Stimulated activated naive B cell treated with anti-CD40 and anti-IgM and Interleukin-4, amounts not matched to agents 10 μg/mL and 1 μg/mL and 100 μg/mL, for 72 hours (primary cell): ENCODE results near the gene ST3GAL6.

Experiments
- ATAC-seq, 2 donors: fragments of 150-1000 bp; cut with Tn5 transposase; replicated peaks; 2 replicates each; pipeline ENCODE4 v1.10.0; 2021; ENCODE audit warnings: moderate library complexity in 1 of 2
- DNase-seq: peaks from one replicate; pipeline ENCODE4 v3.0.0; 2021
- H3K27ac Mint-ChIP-seq: one replicate; pipeline ENCODE4 v1.8.0; 2022; ENCODE audit warnings: mild to moderate bottlenecking, mixed read lengths
- H3K27me3 Mint-ChIP-seq, 2 donors: one replicate each; pipeline ENCODE4 v1.8.0; 2022; ENCODE audit warnings: mixed read lengths in 2 of 2
- H3K36me3 Mint-ChIP-seq, 2 donors: one replicate each; pipeline ENCODE4 v1.8.0; 2022; ENCODE audit warnings: mixed read lengths in 2 of 2, mild to moderate bottlenecking in 1 of 2
- H3K4me1 Mint-ChIP-seq, 2 donors: one replicate each; pipeline ENCODE4 v1.8.0; 2022; ENCODE audit warnings: mixed read lengths in 2 of 2, mild to moderate bottlenecking in 1 of 2
- H3K4me3 Mint-ChIP-seq, 2 donors: one replicate each; pipeline ENCODE4 v1.8.0; 2022; ENCODE audit warnings: mild to moderate bottlenecking in 2 of 2, mixed read lengths in 2 of 2, moderate library complexity in 1 of 2
- H3K9me3 Mint-ChIP-seq, 2 donors: one replicate each; pipeline ENCODE4 v1.8.0; 2022; ENCODE audit warnings: mixed read lengths in 2 of 2, mild to moderate bottlenecking in 1 of 2

Gene ST3GAL6

DNA sequence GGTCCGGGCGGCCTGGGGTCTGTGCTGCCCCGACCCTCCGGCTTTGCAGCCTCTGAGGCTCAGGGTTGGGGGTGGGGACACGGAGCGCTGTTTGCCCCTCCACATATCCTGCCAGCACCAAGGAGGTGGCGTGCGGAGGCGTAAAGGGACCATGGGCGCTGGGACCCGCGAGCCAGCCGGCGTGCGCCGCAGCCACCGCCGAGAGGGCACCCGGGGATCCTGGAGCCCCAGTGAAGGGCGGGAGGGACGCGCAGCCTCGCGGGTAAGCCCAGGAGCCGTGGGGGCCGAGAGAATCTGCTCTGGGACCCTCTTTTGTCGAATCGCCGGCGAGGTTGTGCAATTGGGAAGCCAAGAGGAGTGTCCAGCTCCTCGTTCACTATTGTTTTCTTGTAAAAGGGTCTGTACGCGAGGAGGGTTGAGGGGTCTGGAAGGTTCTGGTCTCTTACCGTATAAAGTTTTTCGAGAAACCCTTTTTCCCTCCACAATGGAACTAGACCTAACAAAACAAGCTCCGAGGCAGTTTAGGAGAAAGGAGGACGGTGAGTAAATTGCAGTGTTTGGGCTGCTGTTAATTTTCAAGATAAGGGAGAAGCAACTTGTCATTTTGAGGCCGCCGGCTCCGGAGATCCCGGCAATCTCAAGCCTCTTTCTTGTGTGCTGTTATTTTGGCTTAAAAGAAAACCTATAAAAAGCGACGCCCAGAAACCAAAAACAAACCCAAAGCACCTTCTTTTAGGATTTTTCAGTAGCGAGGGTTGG is 29.9 kb upstream of the ST3GAL6 start:
- H3K36me3 Mint-ChIP-seq: no peaks in the 10 kb centered on the region
- H3K9me3 Mint-ChIP-seq: no peaks in the 10 kb centered on the region
- peak overlapping the region; percentile 80 to 89 for H3K4me3 Mint-ChIP-seq
- H3K27ac Mint-ChIP-seq: no peak overlapping the region
- H3K4me1 Mint-ChIP-seq: peaks cover 16 to 30% of the 10 kb centered on the region in 2 donors
- H3K27me3 Mint-ChIP-seq: peaks cover 55 to 58% of the 10 kb centered on the region in 2 donors
- peak; percentile 24 to 33 for ATAC-seq
- no peak for DNase-seq

DNA sequence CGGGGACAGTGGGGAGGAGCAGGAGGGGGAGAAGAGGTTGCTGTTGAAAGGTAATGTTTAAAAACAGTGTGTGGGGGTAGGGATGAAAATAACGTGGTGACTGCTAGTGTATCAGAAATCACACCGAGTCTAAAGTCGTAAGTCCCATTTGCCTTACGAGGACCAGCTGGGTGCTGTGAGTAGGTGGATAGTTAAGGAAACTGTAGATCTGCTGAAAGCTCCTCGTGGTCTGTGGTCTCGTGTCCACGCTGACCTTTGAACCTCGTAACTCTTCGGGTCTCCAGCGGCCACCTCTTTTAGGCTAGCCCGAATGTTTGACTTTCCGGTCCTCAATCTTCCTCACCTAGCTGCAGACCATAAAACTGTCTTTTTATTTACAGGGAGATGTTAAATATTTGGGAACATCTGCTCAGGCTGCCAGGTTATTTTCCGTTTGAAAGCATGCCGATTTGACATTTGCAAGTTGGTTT is 29.3 kb upstream of the ST3GAL6 start:
- no peaks in the 10 kb centered on the region for H3K9me3 Mint-ChIP-seq
- DNase-seq: no peak
- H3K4me1 Mint-ChIP-seq: peaks cover 16 to 30% of the 10 kb centered on the region in 2 donors
- peak in 1 of 2 donors; percentile 17 for ATAC-seq
- no peaks in the 10 kb centered on the region for H3K36me3 Mint-ChIP-seq
- peak overlapping the region; percentile 80 to 89 for H3K4me3 Mint-ChIP-seq
- peaks cover 53 to 55% of the 10 kb centered on the region in 2 donors for H3K27me3 Mint-ChIP-seq
- no peak overlapping the region for H3K27ac Mint-ChIP-seq

DNA sequence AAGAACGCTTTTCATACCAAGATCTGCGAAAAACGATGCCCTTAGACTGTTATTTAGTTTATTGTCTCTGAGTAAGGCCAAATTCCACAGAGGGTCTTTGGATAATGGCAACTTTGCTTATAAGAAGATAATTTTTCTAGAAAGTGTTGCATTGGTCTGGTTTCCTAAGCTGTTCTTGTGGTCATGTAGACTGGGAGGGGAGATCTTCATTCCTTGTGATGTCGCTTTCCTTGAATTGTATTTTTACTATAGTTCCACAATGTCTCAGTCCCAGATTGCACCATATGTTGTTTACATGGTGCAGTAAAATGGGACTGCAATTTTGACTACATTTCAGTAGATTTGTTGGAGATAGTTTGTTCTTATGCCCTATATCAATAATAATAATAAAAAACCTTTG is 28.8 kb upstream of the ST3GAL6 start:
- peaks cover 53 to 55% of the 10 kb centered on the region in 2 donors for H3K27me3 Mint-ChIP-seq
- ATAC-seq (no peak), DNase-seq (no peak)
- H3K27ac Mint-ChIP-seq: no peak overlapping the region
- no peaks in the 10 kb centered on the region for H3K36me3 Mint-ChIP-seq
- peak overlapping the region in 1 of 2 donors; percentile 89 for H3K4me3 Mint-ChIP-seq
- H3K9me3 Mint-ChIP-seq: no peaks in the 10 kb centered on the region
- H3K4me1 Mint-ChIP-seq: peaks cover 16 to 35% of the 10 kb centered on the region in 2 donors

DNA sequence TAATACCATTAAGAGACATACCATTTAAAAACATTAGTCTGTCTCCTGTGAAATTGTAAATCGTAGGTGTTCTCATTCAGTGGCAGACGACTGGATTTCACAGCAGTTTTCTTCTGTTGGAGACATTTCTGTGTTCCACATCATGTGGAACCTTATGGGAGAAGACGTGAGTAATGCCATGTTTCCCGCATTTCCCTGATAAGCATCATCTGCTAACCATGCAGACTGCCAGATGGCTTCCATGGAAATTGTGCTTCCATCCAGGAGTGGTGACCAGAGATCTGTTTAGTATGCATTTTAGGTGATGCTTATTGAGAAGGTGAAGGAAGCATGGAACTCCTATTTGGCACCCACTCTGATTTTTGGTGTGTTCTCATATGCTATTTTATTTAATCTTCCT is 28.4 kb upstream of the ST3GAL6 start:
- Mint-ChIP-seq H3K9me3 (no peaks in the 10 kb centered on the region), H3K4me3 (no peak overlapping the region), H3K27ac (no peak overlapping the region), H3K4me1 (peaks cover 14 to 36% of the 10 kb centered on the region in 2 donors), H3K27me3 (peaks cover 53 to 55% of the 10 kb centered on the region in 2 donors), H3K36me3 (no peaks in the 10 kb centered on the region)
- ATAC-seq (no peak), DNase-seq (no peak)

DNA sequence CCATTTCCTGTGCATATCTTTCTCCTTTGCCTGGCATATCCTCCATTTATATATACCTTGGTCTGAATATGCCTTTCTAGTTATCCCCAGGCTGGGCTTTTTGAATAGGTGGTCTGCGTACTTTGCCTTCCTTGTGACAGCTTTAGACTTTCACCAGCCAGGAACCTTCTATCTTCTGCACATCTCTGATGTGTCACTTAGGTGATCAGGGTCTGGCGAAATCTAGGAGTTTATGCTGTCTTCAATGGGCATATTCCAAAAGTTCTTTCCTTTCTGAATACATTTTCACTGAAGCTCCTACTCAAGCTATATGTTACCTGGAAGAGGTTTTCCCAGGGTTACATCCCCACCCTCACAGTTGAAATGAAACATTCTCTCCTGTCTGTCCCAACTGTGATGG is 27.8 kb upstream of the ST3GAL6 start:
- DNase-seq (no peak), ATAC-seq (no peak)
- Mint-ChIP-seq H3K9me3 (no peaks in the 10 kb centered on the region), H3K27me3 (peaks cover 53 to 55% of the 10 kb centered on the region in 2 donors), H3K36me3 (no peaks in the 10 kb centered on the region), H3K4me1 (peaks cover 14 to 35% of the 10 kb centered on the region in 2 donors), H3K4me3 (no peak overlapping the region), H3K27ac (no peak overlapping the region)

DNA sequence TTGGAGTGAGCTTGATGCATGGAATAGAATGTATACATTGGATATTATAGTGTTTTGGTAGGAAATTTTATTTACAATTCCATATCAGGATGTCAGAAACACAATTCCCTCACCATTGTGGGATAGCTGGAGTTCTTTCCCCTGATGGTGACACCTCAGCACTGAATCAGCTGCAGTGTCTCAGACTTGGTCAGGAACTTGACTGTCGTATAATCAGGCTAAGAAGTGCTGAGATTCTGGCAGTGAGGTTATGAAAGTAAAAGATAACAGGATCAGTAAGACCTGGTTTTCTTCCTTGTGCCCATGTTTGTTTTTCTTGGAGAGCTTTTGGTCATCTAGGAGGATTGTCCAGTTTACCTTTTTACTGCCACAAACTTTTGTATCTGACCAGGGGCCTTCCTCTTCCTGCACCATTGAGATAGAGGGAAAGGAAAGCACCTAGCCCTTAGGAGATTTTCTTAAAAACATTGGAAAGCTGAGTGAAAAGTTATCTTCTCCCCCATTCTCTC is 27.3 kb upstream of the ST3GAL6 start:
- Mint-ChIP-seq H3K9me3 (no peaks in the 10 kb centered on the region), H3K4me3 (no peak overlapping the region), H3K27me3 (peaks cover 48 to 50% of the 10 kb centered on the region in 2 donors), H3K27ac (no peak overlapping the region), H3K4me1 (peaks cover 9 to 30% of the 10 kb centered on the region in 2 donors), H3K36me3 (no peaks in the 10 kb centered on the region)
- ATAC-seq (no peak), DNase-seq (no peak)

DNA sequence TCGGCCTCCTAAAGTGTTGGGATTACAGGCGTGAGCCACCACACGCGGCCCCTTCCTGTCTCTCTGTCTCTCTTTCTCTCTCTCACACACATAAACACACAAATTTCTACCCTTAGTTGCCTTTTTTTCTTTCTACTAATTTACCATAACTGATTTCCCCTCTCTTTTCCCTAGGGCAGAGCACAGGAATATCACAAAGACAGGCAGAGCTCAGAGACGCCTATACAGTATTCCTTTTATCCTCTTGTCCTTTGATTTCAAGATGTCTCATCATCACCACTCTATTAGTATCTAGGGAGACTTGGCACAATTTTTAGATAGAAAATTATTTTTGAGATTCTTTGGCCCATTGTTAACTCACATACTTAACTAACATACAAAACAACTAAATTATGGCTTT is 25.8 kb upstream of the ST3GAL6 start:
- Mint-ChIP-seq H3K4me3 (no peak overlapping the region), H3K36me3 (no peaks in the 10 kb centered on the region), H3K27ac (no peak overlapping the region), H3K4me1 (peaks cover 9 to 24% of the 10 kb centered on the region in 2 donors), H3K9me3 (no peaks in the 10 kb centered on the region), H3K27me3 (peaks cover 38 to 44% of the 10 kb centered on the region in 2 donors)
- ATAC-seq (no peak), DNase-seq (no peak)

DNA sequence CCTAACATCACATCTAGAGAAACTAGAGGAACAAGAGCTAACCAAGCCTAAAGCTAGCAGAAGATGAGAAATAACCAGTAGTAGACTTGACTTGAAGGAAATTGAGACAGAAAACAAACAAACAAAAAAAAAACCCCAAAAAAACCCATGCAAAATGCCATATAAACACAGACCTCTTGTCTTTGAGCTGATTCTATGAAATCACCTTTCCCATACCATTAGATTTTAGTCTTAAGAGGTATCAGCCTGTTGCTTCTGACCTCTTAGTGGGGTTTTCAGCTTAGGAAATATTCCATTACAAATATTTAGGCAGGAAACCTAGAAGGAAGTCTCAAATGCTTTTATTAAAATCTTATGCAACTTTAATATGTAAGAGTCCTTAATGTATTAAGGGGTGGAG is 23.9 kb upstream of the ST3GAL6 start:
- H3K4me3 Mint-ChIP-seq: no peak overlapping the region
- ATAC-seq: no peak
- H3K4me1 Mint-ChIP-seq: peaks cover 2 to 5% of the 10 kb centered on the region in 2 donors

DNA sequence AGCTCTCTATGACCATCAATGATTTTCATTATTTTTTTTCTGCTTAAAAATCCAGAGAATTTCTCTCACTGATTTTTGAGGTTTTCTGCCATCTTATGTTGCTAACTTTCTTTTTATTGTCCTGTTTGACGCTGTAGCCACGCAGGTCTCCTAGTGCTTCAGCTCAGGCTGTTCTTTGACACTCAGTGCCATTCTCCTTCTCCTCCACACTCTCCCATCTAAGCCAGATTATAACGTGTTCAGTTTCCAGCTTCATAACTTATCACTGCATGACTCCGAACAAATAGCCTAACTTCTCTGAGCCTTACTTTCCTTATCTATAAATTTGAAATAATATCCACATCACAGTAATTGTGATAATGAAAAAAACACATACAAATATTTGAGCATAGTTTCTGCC is 22.8 kb upstream of the ST3GAL6 start:
- DNase-seq: no peak
- H3K4me1 Mint-ChIP-seq: peaks cover 0 to 5% of the 10 kb centered on the region in 2 donors
- H3K9me3 Mint-ChIP-seq: no peaks in the 10 kb centered on the region
- no peak overlapping the region for H3K4me3 Mint-ChIP-seq
- H3K36me3 Mint-ChIP-seq: no peaks in the 10 kb centered on the region
- ATAC-seq: no peak
- H3K27ac Mint-ChIP-seq: no peak overlapping the region
- peaks cover 12 to 18% of the 10 kb centered on the region in 2 donors for H3K27me3 Mint-ChIP-seq

More for the DNA sequence above, 23.9 kb upstream of the ST3GAL6 start:
- Mint-ChIP-seq H3K9me3 (no peaks in the 10 kb centered on the region), H3K27me3 (peaks cover 20 to 27% of the 10 kb centered on the region in 2 donors), H3K36me3 (no peaks in the 10 kb centered on the region), H3K27ac (no peak overlapping the region)
- DNase-seq: no peak

DNA sequence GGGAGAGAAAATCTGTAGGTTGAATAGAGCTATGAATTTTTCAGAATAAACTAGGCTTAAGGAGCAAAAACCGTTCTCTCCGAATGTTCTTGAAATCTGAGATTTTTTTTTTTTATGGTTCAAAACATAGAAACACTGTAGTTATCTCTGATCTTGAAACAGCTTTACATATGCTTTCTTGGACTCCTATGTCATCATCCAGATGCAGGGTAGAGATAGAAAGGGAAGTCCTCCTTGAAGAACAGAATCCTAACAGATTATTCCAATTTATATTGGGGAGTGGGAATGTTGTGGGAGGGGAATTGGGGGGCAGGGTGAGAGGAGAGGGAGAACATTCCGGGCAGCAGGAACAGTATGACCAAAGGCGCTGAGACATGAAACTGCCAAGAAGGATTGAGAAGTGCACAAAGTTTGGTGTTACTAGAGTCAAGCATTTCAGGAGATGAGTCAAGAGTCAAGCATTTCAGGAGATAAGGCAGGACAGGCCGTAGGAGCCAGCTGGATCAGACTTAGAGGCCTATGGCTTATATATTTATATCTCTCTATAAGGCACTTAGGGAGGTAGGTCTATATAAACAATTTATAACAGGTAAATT is 21.9 kb upstream of the ST3GAL6 start:
- ATAC-seq: no peak
- H3K27ac Mint-ChIP-seq: no peak overlapping the region
- H3K4me1 Mint-ChIP-seq: peaks cover 0 to 5% of the 10 kb centered on the region in 2 donors
- H3K27me3 Mint-ChIP-seq: peaks cover 5 to 17% of the 10 kb centered on the region in 2 donors
- no peaks in the 10 kb centered on the region for H3K9me3 Mint-ChIP-seq
- DNase-seq: no peak
- H3K36me3 Mint-ChIP-seq: no peaks in the 10 kb centered on the region
- H3K4me3 Mint-ChIP-seq: no peak overlapping the region

DNA sequence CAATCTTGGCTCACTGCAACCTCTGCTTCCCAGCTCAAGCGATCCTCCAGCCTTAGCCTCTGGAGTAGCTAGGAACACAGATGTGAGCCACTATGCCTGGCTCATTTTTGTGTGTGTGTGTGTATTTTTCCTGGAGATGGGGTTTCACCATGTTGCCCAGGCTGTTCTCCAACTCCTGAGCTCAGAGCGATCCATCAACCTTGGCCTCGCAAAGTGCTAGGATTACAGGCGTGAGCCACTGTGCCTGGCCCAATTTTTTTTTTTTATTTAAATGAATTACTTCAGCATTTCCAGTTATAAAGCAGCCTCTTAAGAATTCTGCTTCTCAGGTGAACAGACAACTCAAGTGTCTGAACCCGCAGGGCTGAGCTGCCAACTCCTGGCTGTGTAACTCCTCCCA is 20.1 kb upstream of the ST3GAL6 start:
- DNase-seq (no peak), ATAC-seq (no peak)
- no peaks in the 10 kb centered on the region for H3K36me3 Mint-ChIP-seq
- H3K4me3 Mint-ChIP-seq: no peak overlapping the region
- H3K27ac Mint-ChIP-seq: no peak overlapping the region
- H3K9me3 Mint-ChIP-seq: no peaks in the 10 kb centered on the region
- H3K27me3 Mint-ChIP-seq: peaks cover 0 to 8% of the 10 kb centered on the region in 2 donors
- peaks cover 0 to 5% of the 10 kb centered on the region in 2 donors for H3K4me1 Mint-ChIP-seq

DNA sequence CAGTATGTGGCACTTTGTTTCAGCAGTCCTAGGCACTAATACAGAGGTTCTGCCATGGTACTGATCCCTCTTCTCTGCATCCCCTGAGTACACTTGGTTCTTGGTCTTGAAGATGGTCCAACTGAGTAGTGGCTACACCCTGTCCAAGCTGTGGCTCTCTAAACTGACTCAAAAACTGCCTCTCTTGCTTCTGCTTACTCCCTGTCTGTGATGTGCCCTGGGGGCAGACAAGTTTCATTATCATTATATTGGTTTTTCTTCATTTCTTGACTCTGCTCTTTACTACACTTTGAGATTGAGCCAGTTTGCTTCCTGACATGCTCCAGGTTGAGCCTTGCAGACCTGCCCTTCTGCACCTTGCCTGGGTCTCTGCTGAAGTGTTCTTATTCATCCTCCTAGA is 18.9 kb upstream of the ST3GAL6 start:
- Mint-ChIP-seq H3K9me3 (no peaks in the 10 kb centered on the region), H3K4me3 (no peak overlapping the region)
- ATAC-seq: no peak

DNA sequence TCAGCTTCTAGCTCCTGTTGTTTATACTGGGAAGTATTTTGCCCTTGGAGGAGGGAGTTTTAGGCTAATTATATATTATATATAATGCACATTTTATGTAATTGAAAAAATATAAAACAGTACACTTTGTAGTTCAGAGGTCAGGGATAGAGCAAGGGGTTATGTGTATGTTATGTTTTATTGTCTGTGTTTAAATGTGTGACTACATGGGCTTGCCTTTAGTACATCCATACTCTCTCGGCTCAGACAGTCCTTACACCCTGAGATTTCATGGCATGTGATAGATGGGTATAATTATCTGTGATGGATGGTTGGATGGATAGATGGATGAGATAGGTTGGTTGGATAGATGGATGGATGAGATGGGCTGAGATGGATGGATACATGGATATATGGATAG is 17.4 kb upstream of the ST3GAL6 start:
- DNase-seq (no peak), ATAC-seq (no peak)
- Mint-ChIP-seq H3K4me1 (no peaks in the 10 kb centered on the region), H3K36me3 (no peaks in the 10 kb centered on the region), H3K27ac (no peak overlapping the region), H3K4me3 (no peak overlapping the region), H3K9me3 (no peaks in the 10 kb centered on the region), H3K27me3 (peaks cover 0 to 9% of the 10 kb centered on the region in 2 donors)

More for the DNA sequence above, 18.9 kb upstream of the ST3GAL6 start:
- peaks cover 0 to 1% of the 10 kb centered on the region in 2 donors for H3K4me1 Mint-ChIP-seq
- no peaks in the 10 kb centered on the region for H3K36me3 Mint-ChIP-seq
- DNase-seq: no peak
- peaks cover 0 to 9% of the 10 kb centered on the region in 2 donors for H3K27me3 Mint-ChIP-seq
- H3K27ac Mint-ChIP-seq: no peak overlapping the region

DNA sequence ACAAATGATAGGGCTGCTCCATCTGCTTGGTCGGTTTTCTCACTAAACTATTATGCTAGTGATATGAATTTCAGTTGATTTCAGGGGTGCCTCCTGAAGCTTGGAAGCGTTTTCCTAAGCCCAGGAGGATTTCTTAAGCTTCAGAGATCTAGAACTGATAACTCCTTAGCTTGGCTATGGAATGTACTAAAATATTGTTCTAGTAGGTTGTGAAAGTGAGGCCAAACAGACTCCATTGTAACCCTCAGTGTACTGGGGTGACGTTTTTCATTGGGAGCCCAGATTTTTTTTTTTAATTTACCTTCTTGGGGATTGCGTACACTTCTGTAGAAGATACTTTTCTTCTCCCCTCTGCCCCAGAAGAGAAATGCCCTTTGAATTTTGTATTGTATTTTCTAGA is 17.0 kb upstream of the ST3GAL6 start:
- H3K4me1 Mint-ChIP-seq: no peaks in the 10 kb centered on the region
- no peaks in the 10 kb centered on the region for H3K36me3 Mint-ChIP-seq
- DNase-seq: no peak
- peaks cover 0 to 9% of the 10 kb centered on the region in 2 donors for H3K27me3 Mint-ChIP-seq
- H3K4me3 Mint-ChIP-seq: no peak overlapping the region
- no peak overlapping the region for H3K27ac Mint-ChIP-seq
- H3K9me3 Mint-ChIP-seq: no peaks in the 10 kb centered on the region
- no peak for ATAC-seq

DNA sequence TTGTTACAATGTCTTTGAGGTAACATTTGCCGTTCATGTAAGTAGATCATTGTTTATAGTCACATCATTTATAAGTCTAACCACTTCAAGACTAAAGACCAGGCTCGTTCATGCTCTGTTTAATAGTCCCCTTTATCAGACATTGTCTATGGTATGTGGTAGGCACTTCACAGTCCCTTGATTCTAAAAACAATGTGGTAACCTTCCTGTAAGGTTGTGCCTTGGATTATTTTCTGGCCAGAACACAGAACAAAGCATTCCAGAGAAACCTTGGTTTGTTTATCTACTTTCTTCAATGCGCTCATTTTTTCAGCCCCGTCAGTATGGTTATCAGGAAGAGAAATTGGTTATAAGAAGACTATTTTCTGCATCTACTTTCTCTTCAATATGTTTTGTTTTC is 16.3 kb upstream of the ST3GAL6 start:
- Mint-ChIP-seq H3K4me3 (no peak overlapping the region), H3K27me3 (peaks cover 0 to 9% of the 10 kb centered on the region in 2 donors), H3K27ac (no peak overlapping the region), H3K4me1 (no peaks in the 10 kb centered on the region), H3K9me3 (no peaks in the 10 kb centered on the region), H3K36me3 (no peaks in the 10 kb centered on the region)
- no peak for DNase-seq
- no peak for ATAC-seq
